H1 (cell line): Measurements from ENCODE around the gene TAF11L3. TPM values are rescaled to one million over a fixed set of nuclear protein-coding genes. Genes with fewer than 3 reads are reported as not detected.

Source experiments
- CTCF ChIA-PET: fragments of 300-600 bp; sonication (Branson Sonifier 250); formaldehyde crosslinking; loops from one replicate; lab custom pipeline; 2021; ENCODE audit not compliant: partially characterized antibody; lab: Charles Lee
- POLR2A ChIA-PET: fragments of 300-600 bp; sonication (Branson Sonifier 250); formaldehyde crosslinking; loops from one replicate; lab custom pipeline; 2021; ENCODE audit warnings: inconsistent platforms; ENCODE audit not compliant: partially characterized antibody; lab: Charles Lee
- DNase-seq, 2 experiments: peaks; one replicate each; pipeline versions ENCODE4 v3.0.0 to v3.0.0-alpha.2; 2010 to 2022; ENCODE audit warnings: low spot score in 2 of 2, low read depth in 1 of 2, mixed read lengths in 1 of 2
- FAIRE-seq: peaks from 2 replicates; lab custom pipeline; 2011; peaks lifted over from hg19 to GRCh38; lab: Jason Lieb, UNC
- H2AFZ ChIP-seq: 2 replicates; pipeline ENCODE4 v1.8.1; 2012; ENCODE audit warnings: low read length, inconsistent platforms
- H2AK5ac ChIP-seq: 2 replicates; pipeline ENCODE4 v1.6.1; 2013; ENCODE audit warnings: low read depth, low read length
- H2BK120ac ChIP-seq: replicated peaks from 2 replicates; pipeline ENCODE3; 2013; ENCODE audit warnings: low read depth, low read length, inconsistent platforms
- H2BK12ac ChIP-seq: 2 replicates; pipeline ENCODE4 v1.6.1; 2013; ENCODE audit warnings: low read depth, low read length
- H2BK15ac ChIP-seq: 2 replicates; pipeline ENCODE4 v1.6.1; 2013; ENCODE audit warnings: low read length
- H2BK20ac ChIP-seq: 2 replicates; pipeline ENCODE4 v1.6.1; 2013; ENCODE audit warnings: low read length
- H2BK5ac ChIP-seq: 2 replicates; pipeline ENCODE4 v1.6.1; 2013; ENCODE audit warnings: low read depth, low read length
- H3K14ac ChIP-seq: 2 replicates; pipeline ENCODE4 v1.6.1; 2013; ENCODE audit warnings: inconsistent platforms; ENCODE audit not compliant: insufficient read length
- H3K18ac ChIP-seq: 2 replicates; pipeline ENCODE4 v1.6.1; 2013; ENCODE audit warnings: low read length; ENCODE audit errors: extremely low read depth
- H3K23ac ChIP-seq: 2 replicates; pipeline ENCODE4 v1.6.1; 2013; ENCODE audit warnings: inconsistent platforms; ENCODE audit not compliant: insufficient read length
- H3K23me2 ChIP-seq: 2 replicates; pipeline ENCODE4 v1.6.1; 2013; ENCODE audit warnings: low read depth, low read length
- H3K27ac ChIP-seq: 2 replicates; pipeline ENCODE4 v1.6.1; 2011; ENCODE audit warnings: low read depth, low read length, inconsistent platforms
- H3K27me3 ChIP-seq, 4 experiments: replicated peaks in 1 of 4; 1 replicate in 1 of 4; 2 replicates in 3 of 4; pipeline versions ENCODE4 v1.6.1 to v1.8.1; 2011 to 2013; ENCODE audit warnings: low read length in 3 of 4, mild to moderate bottlenecking in 3 of 4, inconsistent platforms in 2 of 4, mixed read lengths in 2 of 4, moderate library complexity in 1 of 4; ENCODE audit not compliant: control insufficient read depth in 3 of 4, insufficient read depth in 3 of 4; ENCODE audit errors: extremely low read depth in 1 of 4
- H3K36me3 ChIP-seq, 4 experiments: 2 replicates each; pipeline versions ENCODE4 v1.6.1 to v1.8.1; 2011 to 2013; ENCODE audit warnings: mild to moderate bottlenecking in 4 of 4, low read length in 3 of 4, moderate library complexity in 2 of 4, control low read depth in 1 of 4, inconsistent platforms in 1 of 4; ENCODE audit not compliant: insufficient read depth in 4 of 4, control insufficient read depth in 2 of 4
- H3K4ac ChIP-seq: replicated peaks from 2 replicates; pipeline ENCODE3; 2013; ENCODE audit warnings: low read length, low read depth, mixed read lengths, inconsistent platforms; ENCODE audit not compliant: insufficient read length
- H3K4me1 ChIP-seq, 4 experiments: replicated peaks in 1 of 4; 1 replicate in 1 of 4; 2 replicates in 3 of 4; pipeline versions ENCODE4 v1.6.1 to v1.8.1; 2011 to 2013; ENCODE audit warnings: low read length in 3 of 4, inconsistent platforms in 2 of 4, mixed read lengths in 1 of 4; ENCODE audit not compliant: insufficient read depth in 4 of 4, control insufficient read depth in 3 of 4
- H3K4me2 ChIP-seq, 2 experiments: 2 replicates each; pipeline versions ENCODE4 v1.6.1 to v1.8.1; 2011 to 2013; ENCODE audit warnings: low read depth in 2 of 2, low read length in 2 of 2, control low read depth in 1 of 2, inconsistent platforms in 1 of 2, mild to moderate bottlenecking in 1 of 2; ENCODE audit not compliant: insufficient read depth in 1 of 2
- H3K4me3 ChIP-seq, 4 experiments: fragments of 200-600, 300-600 bp in 1 of 4; sonication (generic), shearing (Covaris generic), sonication (Bioruptor Twin) in 1 of 4; 2 replicates each; pipeline versions ENCODE4 v1.5.1 to v1.8.1; 2011 to 2016; ENCODE audit warnings: low read length in 4 of 4, low read depth in 3 of 4, control low read depth in 2 of 4, inconsistent platforms in 2 of 4, mild to moderate bottlenecking in 2 of 4, mixed read lengths in 1 of 4, moderate library complexity in 1 of 4; ENCODE audit not compliant: insufficient read depth in 2 of 4; ENCODE audit errors: extremely low read depth in 1 of 4
- H3K56ac ChIP-seq: replicated peaks from 2 replicates; pipeline ENCODE3; 2013; ENCODE audit warnings: low read depth, mild to moderate bottlenecking, mixed read lengths, low read length, inconsistent platforms; ENCODE audit not compliant: insufficient read length
- H3K79me1 ChIP-seq: 2 replicates; pipeline ENCODE4 v1.6.1; 2013; ENCODE audit warnings: low read depth, low read length, control low read depth
- H3K79me2 ChIP-seq, 2 experiments: 2 replicates each; pipeline versions ENCODE4 v1.6.1 to v1.8.1; 2012 to 2013; ENCODE audit warnings: low read length in 2 of 2, mild to moderate bottlenecking in 2 of 2, inconsistent platforms in 1 of 2; ENCODE audit not compliant: insufficient read depth in 2 of 2, control insufficient read depth in 1 of 2
- H3K9ac ChIP-seq, 4 experiments: replicated peaks in 1 of 4; 1 replicate in 1 of 4; 2 replicates in 3 of 4; pipeline versions ENCODE4 v1.6.1 to v1.8.1; 2011 to 2013; ENCODE audit warnings: low read depth in 3 of 4, low read length in 3 of 4, control low read depth in 2 of 4, mild to moderate bottlenecking in 2 of 4, moderate library complexity in 2 of 4, inconsistent platforms in 1 of 4; ENCODE audit errors: extremely low read depth in 1 of 4
- H3K9me3 ChIP-seq, 2 experiments: 2 replicates each; pipeline versions ENCODE4 v1.6.1 to v1.8.1; 2012 to 2013; ENCODE audit warnings: mild to moderate bottlenecking in 2 of 2, moderate library complexity in 2 of 2, control low read depth in 1 of 2, inconsistent platforms in 1 of 2, low read depth in 1 of 2, low read length in 1 of 2, mixed read lengths in 1 of 2; ENCODE audit not compliant: insufficient read depth in 2 of 2
- H4K20me1 ChIP-seq, 2 experiments: replicated peaks in 1 of 2; 2 replicates each; pipeline versions ENCODE3 to v1.8.1; 2011 to 2013; ENCODE audit warnings: inconsistent platforms in 2 of 2, low read length in 2 of 2, mild to moderate bottlenecking in 1 of 2; ENCODE audit not compliant: insufficient read depth in 2 of 2, control insufficient read depth in 1 of 2
- H4K5ac ChIP-seq: 2 replicates; pipeline ENCODE4 v1.6.1; 2013; ENCODE audit warnings: low read length, low read depth, mixed read lengths, inconsistent platforms; ENCODE audit not compliant: insufficient read length
- H4K8ac ChIP-seq: 2 replicates; pipeline ENCODE4 v1.8.0; 2013; ENCODE audit warnings: mild to moderate bottlenecking, moderate library complexity, low read length, inconsistent platforms; ENCODE audit not compliant: insufficient read depth; ENCODE audit errors: extremely low read depth
- H4K91ac ChIP-seq: replicated peaks from 2 replicates; pipeline ENCODE3; 2013; ENCODE audit warnings: low read length, mixed read lengths, inconsistent platforms; ENCODE audit not compliant: insufficient read length
- ASH2L ChIP-seq: fragments of 200-600, 300-600 bp; sonication (generic); IDR thresholded peaks from one replicate; pipeline ENCODE4 v1.7.1; 2017; ENCODE audit warnings: low read length
- CHD1 ChIP-seq: IDR thresholded peaks from 2 replicates; pipeline ENCODE4 v1.6.1; 2012; ENCODE audit warnings: low read depth, low read length, improper control_type of control experiment
- EZH2 ChIP-seq: fragments of 200-600 bp; sonication (generic); IDR thresholded peaks from 2 replicates; pipeline ENCODE4 v1.7.1; 2012; ENCODE audit warnings: low read depth, mild to moderate bottlenecking, moderate library complexity, low read length, inconsistent platforms; ENCODE audit not compliant: severe bottlenecking
- GABPA ChIP-seq: IDR thresholded peaks from 2 replicates; pipeline ENCODE4 v1.6.1; 2011; ENCODE audit warnings: mild to moderate bottlenecking, low read length, moderate library complexity, borderline replicate concordance; ENCODE audit not compliant: insufficient read depth
- JUN ChIP-seq: IDR thresholded peaks from 2 replicates; pipeline ENCODE4 v1.6.1; 2011; ENCODE audit warnings: low read depth, mild to moderate bottlenecking, improper control_type of control experiment, low read length
- KDM1A ChIP-seq: fragments of 200-600, 300-600 bp; sonication (generic); IDR thresholded peaks from 2 replicates; pipeline ENCODE4 v1.7.1; 2016; ENCODE audit warnings: mild to moderate bottlenecking, low read length, borderline replicate concordance
- MAFK ChIP-seq: IDR thresholded peaks from 2 replicates; pipeline ENCODE4 v1.6.1; 2012; ENCODE audit warnings: low read depth, mild to moderate bottlenecking, improper control_type of control experiment, low read length
- POLR2AphosphoS5 ChIP-seq: IDR thresholded peaks from 2 replicates; pipeline ENCODE4 v1.6.1; 2011; ENCODE audit warnings: low read depth, low read length
- RNF2 ChIP-seq: fragments of 200-900, 300-1000 bp; sonication (generic); IDR thresholded peaks from 2 replicates; pipeline ENCODE4 v1.7.1; 2016; ENCODE audit warnings: borderline replicate concordance, low read depth, mild to moderate bottlenecking, antibody characterized with exemption, low read length; ENCODE audit not compliant: poor library complexity, severe bottlenecking; ENCODE audit errors: missing control alignments
- RXRA ChIP-seq: IDR thresholded peaks from 2 replicates; pipeline ENCODE4 v1.6.1; 2011; ENCODE audit warnings: low read depth, mild to moderate bottlenecking, low read length, moderate library complexity; ENCODE audit not compliant: insufficient read depth
- SIRT6 ChIP-seq: IDR thresholded peaks from one replicate; pipeline ENCODE4 v1.7.1; 2012; ENCODE audit warnings: low read length, inconsistent platforms
- SP4 ChIP-seq: IDR thresholded peaks from 2 replicates; pipeline ENCODE4 v1.6.1; 2012; ENCODE audit warnings: low read length, inconsistent platforms
- SRF ChIP-seq: IDR thresholded peaks from 2 replicates; pipeline ENCODE4 v1.6.1; 2011; ENCODE audit warnings: mild to moderate bottlenecking, low read depth, low read length, moderate library complexity
- TBP ChIP-seq: IDR thresholded peaks from 2 replicates; pipeline ENCODE4 v1.6.1; 2011; ENCODE audit warnings: low read depth, low read length, improper control_type of control experiment
- WGBS, 2 experiments: shearing (Covaris generic) in 1 of 2; methylation state at CpG; one replicate each; pipeline versions ENCODE4 v1.1.6 to v1.1.7; 2013 to 2015; ENCODE audit warnings: low lambda C conversion rate in 2 of 2, mixed read lengths in 2 of 2, inconsistent platforms in 1 of 2, low coverage in 1 of 2, missing lambda C conversion rate in 1 of 2; ENCODE audit not compliant: insufficient replicate concordance in 2 of 2, insufficient coverage in 1 of 2, insufficient read length in 1 of 2; ENCODE audit errors: extremely low coverage in 1 of 2, missing lambda C conversion rate in 1 of 2; 5-methylcytosine and 5-hydroxymethylcytosine counted together
- polyA plus RNA-seq, 7 experiments: library from polyadenylated mRNA; depleted of rRNA in 3 of 7; stranded (reverse) in 5 of 7; unstranded in 2 of 7; fragments of >200 nt in 5 of 7; fragments of 200-250 nt in 2 of 7; gene quantifications; 1 replicate in 5 of 7; 2 replicates in 1 of 7; 4 replicates in 1 of 7; pipeline versions ENCODE4 v1.2.1 to v1.2.3, GENCODE V29; 2011 to 2013; ENCODE audit warnings: missing spikeins in 2 of 7, mixed read lengths in 2 of 7
- total RNA-seq: library from RNA; stranded (reverse); fragmentation: NEBNext Ultra II Directional; extraction: Animal tissue kit (Norgen Biotek cat#: 25700); gene quantifications from 2 replicates; pipeline ENCODE4 v1.2.1, GENCODE V29; 2021

The TAF11L3 gene
- total and polyA plus RNA-seq, 2 of the 8 experiments (the other 6 are each of a cell fraction or from before 2014, with no cell fraction given) = not detected

DNA sequence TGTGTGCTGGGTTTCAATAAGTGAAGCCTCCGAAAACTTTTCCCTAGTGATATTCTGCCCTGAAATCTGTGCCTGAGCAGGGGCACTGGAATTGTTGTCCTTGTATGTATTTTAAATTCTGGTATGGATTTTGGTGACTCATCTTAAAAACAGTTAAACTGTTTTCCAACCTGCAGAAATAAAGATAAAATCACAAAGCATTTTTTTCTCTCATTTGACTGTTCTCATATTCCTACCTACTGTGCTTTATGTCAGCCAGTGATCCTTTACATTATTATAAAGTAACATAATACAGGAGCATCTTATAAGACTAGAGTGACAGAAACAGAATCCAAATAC, 31.0 kb upstream of the TAF11L3 start:
- Histone ChIP-seq H3K9ac (no peak overlapping the region), H3K23me2 (no peaks in the 10 kb centered on the region), H4K91ac (no peak overlapping the region), H3K27ac (no peak overlapping the region), H3K4me3 (no peak overlapping the region), H4K8ac (no peak overlapping the region), H3K27me3 (no peaks in the 10 kb centered on the region), H2BK12ac (no peak overlapping the region), H3K14ac (no peak overlapping the region), H3K56ac (no peak overlapping the region), H2AK5ac (no peak overlapping the region), H4K20me1 (no peaks in the 10 kb centered on the region), H3K9me3 (no peaks in the 10 kb centered on the region), H3K36me3 (no peaks in the 10 kb centered on the region), H3K79me2 (no peaks in the 10 kb centered on the region), H2BK5ac (no peak overlapping the region), H3K4me1 (no peaks in the 10 kb centered on the region), H2BK120ac (no peak overlapping the region), H2AFZ (no peak overlapping the region), H3K4ac (no peak overlapping the region), H3K23ac (no peak overlapping the region), H3K4me2 (no peak overlapping the region), H3K18ac (no peak overlapping the region), H4K5ac (no peak overlapping the region), H2BK15ac (no peak overlapping the region), H3K79me1 (no peaks in the 10 kb centered on the region), H2BK20ac (no peak overlapping the region)
- WGBS, 2 experiments = 100% methylated on average over 1 of the region's 1 CpG; no CpG with 5 or more reads in 1 of the 2 experiments
- CTCF ChIA-PET = no interaction called here
- POLR2A ChIA-PET = no interaction called here
- FAIRE-seq (no peak), DNase-seq (no peak)
- TF ChIP-seq EZH2 (no peak), RNF2 (no peak), SIRT6 (no peak), TBP (no peak), GABPA (no peak), MAFK (no peak), POLR2AphosphoS5 (no peak), CHD1 (no peak), KDM1A (no peak), JUN (no peak), RXRA (no peak), ASH2L (no peak), SRF (no peak), SP4 (no peak)
